ENCODE measurements around the gene SLC29A3.
"Not testable (repeated sequence)": the region's sequence is repeated elsewhere in the genome, so short reads cannot be mapped to it uniquely, and the experiment has no call there.

SLC29A3 gene

DNA sequence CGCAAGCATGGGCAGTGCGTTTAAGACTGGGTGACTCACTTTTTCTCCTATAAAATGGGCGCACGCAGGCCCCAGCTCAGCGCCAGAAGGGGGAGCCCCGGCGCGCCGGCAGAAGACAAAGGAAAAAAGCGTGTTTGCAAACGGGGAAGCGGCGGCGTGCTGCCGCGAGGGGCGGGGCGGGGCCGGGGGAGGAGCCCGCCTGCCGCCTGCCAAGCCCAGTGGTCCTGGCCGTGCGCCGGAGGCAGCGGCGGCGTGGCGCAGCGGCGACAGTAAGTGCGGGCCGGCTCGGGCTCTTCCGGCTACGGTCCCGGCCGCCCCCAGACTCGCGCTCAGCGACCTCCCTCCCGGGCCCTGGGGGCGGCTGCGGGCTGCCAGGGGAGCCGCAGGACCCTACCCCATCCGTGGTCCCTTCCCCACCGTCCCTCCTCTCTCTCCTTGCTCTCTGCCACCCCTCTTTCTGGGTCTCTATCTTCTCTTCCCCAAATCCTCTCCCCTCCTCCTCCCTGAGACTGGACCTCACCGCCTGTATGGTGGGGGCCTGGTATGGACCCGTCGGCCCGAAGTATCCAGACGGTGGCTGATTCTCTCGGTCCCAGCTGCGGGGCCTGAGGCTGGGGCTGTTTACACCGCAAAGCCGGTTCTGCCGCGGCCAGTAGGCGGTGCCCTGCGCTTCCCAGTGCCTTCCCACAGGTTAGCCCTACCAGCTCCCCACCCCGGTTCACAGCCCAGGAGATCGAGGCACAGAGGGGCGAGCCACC, at the start of gene SLC29A3:
SLC29A3 (plus strand) TSS at position 218 of the 758 bp plus-strand sequence; CDS start at position 269, 51 bp downstream.
- peak; percentile 86 for DNase-seq (ENCODE audit: low spot score)

DNA sequence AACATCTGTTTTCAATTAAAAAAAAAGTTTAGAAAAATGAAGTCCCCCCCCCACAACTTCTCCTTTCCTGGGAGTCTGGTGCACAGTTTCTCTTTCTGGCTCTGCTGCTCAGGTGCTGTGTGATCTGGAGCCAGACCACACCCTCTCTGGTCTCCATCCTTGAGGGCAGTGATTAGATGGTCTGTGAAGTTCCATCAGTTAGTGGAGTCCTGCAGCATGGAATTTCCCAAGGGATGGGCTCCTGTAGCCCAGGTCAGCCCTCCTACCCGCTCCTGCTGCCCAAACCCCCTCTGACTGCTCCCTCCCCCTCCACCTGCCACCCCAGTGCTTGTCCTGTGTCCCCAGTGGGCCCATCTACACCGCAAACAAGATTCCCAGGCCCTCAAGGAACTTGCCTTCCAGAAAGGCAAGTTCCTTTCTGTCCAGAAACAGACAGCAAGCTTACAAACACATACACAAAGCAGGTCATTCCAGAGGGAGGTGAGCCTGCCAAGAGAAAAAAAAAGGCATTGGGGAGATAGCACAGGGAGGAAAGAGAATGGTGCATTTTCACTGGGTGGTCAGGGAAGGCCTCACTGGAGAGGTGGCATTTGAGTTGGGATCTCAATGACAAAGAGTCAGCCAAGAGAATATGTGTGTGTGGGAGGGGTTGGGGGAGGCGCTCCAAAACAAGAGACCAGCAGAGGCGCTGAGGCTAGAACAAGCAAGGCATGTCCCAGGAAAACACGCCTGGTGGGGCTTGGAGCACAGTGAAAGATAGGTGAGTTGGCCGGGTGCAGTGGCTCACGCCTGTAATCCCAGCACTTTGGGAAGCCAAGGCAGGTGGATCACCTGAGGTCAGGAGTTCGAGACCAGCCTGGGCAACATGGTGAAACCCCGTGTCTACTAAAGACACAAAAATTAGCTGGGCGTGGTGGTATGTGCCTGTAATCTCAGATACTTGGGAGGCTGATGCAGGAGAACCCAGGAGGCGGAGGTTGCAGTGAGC, 49.5 kb upstream of the SLC29A3 start:
- DNase-seq (ENCODE audit: low spot score): no peak

DNA sequence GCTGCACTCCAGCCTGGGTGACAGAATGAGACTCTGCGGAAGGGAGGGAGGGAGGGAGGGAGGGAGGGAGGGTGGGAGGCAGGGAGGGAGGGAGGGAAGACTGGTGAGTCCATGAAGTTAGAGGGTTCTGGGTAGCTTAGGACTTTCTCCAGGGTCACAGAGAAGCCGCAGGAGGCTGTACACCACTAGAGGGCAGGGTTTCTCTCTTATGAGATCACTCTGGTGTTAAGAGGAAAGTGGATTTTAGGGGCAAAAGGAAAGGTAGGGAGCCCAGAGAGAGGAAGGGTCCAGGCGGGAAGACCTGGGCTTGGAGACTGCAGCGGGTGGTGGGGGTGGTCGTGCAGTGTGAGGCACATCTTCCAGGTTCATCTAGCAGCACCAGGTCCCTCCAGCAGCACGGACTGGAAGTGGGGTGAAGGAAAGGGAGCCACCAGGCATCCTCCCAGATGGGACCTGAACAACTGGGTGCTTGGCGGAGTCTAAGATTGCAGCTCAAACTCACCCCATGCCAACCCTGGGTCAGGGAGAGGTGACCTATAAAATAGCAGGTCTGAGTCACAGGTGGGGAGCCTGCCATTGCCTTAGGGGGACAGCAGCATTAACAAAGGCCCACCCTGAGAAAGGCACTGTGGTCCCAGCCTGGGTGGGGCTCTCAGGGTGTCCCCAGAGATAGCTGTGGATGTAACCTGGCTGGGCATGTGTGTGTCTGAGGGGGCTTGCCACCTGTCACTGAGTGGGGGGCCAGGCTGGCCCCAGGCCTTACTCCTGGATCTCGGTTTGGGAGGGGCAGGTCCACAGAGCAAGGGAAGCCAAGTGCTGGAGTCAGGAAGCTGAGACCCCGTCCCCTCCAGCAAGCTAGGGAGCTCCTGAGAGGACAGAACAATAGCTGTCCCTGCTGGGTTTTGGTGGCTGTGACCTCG, 48.5 kb upstream of the SLC29A3 start:
- peak; percentile 78 for DNase-seq (ENCODE audit: low spot score)

DNA sequence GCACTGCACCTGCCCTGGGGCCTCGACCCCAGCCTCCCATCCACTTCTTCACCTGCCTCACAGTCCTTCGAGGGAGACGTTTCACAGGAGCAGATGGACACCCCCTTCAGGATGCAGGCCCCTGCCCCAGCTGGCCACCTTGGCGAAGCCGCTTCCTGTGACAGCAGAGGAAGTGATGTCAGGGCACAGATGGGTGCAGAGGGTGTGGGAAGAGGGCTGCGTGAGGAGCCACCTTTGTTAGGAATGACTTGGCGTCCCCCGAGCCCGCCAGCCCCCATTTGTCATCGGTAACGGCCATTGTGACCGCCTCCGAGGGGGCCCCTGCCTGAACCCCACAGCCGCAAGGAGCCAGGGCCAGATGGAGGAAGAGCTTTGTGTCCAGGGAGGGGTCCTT, 47.4 kb upstream of the SLC29A3 start:
- peak; percentile 90 for DNase-seq (ENCODE audit: low spot score)

DNA sequence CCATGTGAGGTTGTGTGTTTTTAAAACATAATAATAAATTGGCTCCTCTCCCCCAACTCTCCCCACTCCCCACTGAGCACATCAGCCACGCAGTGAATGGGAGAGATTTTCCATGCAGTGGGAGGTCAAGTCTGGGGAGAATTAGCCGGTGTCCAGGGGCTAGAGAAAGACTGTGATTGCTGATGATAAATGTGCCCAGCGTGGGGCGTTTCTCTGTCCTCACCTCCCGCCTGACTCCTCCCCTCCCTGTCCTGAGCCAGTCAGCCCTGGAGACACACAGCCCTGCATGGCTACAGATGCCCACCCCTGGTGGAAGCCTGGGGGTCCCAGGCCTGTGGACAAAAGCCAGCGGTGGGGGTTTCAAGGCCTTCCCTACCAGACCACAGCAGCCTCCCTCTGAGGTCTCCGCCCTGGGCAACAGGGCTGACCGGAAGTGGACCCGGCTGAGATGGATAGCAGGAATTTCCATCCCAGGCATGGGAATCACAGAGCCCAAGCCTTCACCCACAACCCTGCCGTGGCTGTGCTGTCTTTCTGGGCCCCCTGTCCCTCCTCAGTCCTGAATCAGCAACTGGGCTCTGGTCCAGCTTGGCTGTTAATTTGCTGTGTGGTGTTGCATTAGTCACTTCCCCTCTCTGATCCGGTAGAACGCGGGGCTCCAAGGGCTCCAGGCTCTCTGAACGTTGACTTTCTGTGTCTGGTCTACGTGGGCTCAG, 46.8 kb upstream of the SLC29A3 start:
- peak; percentile 94 for DNase-seq (ENCODE audit: low spot score)

DNA sequence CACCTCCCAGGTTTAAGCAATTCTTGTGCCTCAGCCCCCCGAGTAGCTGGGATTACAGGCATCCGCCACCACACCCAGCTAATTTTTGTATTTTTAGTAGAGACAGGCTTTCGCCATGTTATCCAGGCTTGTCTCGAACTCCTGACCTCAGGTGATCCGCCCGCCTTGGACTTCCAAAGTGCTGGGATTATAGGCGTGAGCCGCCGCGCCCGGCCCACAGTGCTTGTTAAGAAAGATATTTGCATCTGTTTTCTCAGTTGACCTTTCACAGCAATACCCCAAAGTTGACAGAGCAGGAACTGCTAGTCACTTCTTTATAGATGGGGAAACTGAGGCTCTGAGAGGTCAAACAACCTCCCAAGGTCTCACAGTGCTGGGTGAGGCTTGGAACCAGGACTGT, 46.1 kb upstream of the SLC29A3 start:
- not testable (repeated sequence) for DNase-seq (ENCODE audit: low spot score)

DNA sequence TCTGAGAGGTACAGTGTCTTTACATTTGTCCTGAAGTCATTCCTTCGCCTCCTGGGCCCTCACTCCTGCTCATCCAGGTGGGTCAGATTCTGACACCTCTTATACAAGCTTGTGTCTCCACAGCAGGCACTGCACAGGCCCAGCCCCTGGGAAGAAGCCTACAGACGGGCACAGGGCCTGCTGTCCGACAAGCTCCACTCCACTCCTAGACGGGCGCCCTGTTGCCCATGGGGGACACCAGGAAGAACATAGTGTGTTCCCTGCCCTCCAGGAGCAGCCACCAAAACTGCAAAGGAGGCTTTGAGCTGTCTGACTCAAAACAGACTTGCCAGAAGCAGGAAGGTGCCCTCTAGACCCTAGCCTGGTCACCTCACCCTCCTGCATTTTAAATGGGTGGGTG, 45.6 kb upstream of the SLC29A3 start:
- DNase-seq (ENCODE audit: low spot score): no peak

DNA sequence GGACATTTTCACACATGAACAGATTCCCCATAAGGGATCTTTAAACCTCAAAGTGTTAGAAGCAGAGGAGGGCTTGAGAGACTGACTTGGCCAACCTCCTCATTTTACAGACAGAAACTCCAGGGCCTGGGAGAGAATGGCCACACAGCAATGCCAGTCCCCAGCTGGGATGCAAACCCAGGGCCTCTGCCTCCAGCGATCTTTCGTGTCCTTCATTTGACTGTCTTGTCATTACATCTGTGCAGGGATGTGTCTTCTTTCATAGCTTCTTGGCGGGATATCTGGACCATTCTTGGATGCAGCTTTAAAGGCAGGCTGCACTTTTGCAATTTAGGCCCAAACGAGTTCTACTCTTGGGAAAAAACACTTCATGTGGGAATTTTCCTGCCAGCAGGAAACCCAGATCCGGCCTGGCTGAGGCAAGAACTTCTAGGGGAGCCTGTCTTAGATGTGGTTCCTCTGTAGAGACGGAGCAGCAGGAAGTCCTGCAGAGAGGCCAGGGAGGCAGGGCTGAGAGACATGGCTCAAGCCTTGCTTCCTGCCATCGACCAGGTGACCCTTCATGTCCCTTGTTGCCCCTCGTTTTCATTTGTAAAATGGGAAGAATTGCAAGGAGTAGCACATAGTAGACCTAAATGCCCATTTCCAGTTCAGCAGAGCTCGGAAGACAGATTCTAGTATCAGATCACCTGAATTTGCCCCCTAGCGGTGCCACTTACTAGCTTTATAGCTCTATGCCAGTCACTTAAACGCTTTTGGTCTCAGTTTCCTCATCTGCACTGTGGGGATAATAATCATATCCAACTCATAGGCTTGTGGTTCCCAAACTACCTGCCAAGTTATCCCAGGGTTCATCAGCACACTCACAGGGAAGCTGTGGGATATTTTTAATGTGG, 43.9 kb upstream of the SLC29A3 start:
- DNase-seq (ENCODE audit: low spot score): peak; percentile 30

DNA sequence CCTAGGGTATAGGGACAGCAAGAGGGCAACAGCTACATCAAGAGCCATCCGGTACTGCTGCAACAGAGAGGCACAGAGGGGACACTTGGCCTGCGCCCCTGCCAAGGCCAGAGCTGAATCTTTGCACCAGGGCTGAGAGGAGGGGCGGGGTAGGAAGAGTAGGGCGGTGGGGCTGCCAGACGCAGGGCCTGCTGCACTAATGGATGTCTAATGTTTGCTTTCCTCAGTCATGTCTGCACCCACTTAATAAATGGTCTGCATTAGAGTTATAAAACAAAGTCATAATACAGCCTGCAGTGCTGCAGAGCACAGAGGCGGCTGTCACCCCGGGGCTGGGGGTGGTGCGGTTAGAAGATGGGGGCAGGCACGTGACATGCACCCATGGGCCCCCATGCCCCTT, 42.2 kb upstream of the SLC29A3 start:
- DNase-seq (ENCODE audit: low spot score): no peak

DNA sequence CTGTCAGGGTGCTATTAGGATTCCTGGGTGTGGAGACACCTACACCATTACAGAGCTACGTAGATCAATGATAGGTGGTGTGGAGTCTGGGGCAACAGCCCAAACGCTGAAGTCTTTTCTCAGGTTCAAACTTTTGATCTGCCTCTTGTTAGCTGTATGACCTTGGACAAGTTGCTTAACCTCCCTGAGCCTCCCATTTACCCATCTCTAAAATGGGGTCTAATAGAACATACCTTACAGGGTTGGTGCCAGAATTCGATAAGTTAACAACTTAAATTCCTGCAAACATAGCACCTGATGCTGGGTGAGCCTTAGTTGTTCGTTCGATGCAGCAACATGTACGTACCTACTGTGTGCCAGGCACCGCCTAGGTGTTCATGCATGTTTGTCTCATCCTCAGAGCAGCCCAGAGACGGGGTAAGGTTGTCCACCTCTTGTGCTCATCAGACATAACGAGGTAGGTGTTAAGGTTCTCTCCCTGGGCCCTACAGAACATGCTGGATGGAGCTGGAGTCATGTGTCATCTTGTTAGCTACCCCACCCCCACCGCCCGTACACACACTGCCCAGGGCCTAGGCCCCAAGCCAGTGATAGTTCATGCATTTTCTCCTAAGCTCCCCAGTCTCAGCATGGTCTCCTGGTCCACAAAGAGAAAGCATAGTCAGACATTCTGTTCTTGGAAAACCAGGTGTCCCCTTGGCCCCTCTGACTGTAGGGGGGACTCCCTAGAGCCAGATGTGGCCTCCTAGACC, 41.0 kb upstream of the SLC29A3 start:
- DNase-seq (ENCODE audit: low spot score): no peak

DNA sequence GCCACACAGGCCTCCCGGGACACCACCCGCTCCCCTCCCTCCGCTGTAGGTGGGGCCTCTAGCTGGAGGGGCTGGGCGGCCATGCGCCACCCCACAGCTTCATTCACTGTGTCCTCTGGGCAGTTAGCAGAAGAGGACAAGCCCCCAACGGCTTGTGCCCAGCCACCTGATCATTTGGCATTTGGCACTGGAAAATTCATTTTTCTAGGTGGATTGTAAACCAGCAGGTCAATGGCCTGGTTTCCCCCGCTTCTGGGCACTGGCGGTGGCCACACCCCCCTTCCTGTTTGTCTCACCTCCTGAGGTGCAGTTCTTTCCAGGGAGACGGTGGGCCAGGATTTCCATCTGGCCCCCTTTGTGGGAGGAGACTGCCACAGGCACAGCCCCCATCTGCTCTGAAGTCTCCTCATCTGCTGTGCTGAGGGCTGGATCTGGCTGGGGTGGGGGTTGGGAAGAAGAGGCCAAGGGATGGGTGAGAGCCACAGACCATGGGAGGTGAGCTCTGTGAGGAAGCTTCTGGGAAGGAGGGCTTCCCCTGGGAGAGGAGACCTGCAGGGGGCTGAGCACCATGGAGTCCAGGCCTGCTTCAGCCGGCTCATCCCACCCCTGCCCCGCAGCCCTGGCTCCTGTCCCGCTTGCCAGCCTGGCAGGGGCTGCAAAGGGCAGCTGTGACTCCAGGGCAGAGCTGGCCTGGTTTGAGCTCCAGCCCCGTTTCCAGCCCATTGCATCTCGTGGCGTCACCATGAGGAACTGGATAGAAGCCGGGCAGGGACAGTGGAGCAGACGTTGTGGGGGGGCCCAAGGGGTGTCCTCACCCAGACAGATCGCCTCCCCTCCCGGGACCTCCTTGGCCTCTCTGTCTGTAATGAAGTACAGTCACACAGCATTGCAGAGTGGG, 40.1 kb upstream of the SLC29A3 start:
- no peak for DNase-seq (ENCODE audit: low spot score)

DNA sequence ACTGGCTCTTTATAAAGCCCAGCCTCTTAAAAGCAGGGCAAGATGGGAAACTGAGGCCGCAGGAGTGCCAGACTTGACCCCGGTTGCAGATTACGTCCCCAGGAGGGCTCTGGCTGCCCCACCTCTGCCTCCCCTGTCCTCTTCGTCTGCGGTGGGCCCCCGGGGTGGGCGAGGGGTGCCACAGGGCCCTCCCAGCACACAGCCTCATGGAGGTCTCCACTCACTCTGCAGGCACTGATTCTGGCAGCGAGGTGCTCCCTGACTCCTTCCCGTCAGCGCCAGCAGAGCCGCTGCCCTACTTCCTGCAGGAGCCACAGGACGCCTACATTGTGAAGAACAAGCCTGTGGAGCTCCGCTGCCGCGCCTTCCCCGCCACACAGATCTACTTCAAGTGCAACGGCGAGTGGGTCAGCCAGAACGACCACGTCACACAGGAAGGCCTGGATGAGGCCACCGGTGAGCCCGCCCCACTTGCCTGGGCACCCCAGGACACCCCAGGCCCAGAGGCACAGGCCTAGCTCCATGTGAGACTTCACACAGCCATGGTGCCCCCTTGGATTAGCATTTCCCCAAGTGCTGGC, 39.4 kb upstream of the SLC29A3 start:
- DNase-seq (ENCODE audit: low spot score): no peak

DNA sequence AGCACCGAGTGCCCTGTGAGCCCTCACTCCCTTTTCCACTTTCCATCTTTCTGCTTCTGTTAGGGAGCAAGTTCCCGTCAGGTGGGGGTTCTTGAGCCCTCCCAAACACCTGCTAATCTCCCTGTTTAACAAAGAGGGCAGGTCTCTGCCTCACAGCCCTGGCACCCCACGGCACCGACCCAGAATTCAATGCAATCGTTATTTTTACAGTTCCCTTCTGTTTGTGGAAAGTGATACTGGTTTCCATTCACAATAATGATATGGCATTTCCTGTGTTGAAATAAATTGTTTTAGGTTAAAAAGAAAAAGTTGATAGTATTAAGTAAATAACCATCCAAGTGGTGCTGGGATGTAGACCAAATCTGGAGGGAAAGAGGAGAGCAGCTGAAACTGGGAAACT, 38.8 kb upstream of the SLC29A3 start:
- DNase-seq (ENCODE audit: low spot score): no peak

DNA sequence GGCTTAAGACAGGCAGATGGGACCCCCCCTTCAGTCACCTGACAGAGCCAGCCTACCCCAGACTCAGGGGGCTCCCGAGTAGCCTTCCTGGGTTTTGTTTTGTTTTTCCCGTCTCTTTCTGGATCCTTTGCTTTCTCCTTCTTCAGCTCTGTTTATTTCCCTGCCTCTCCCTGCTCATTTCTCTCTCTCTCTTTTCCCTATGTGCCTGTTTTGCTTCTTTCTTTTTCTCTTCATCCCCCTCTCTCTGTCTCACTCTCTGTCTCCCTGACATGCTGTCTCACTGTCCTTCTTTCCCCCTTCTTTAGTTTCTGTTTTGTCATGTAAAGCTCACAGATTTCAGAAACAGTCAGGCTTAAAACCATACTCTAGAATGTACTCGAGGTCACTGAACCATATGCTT, 38.2 kb upstream of the SLC29A3 start:
- no peak for DNase-seq (ENCODE audit: low spot score)

DNA sequence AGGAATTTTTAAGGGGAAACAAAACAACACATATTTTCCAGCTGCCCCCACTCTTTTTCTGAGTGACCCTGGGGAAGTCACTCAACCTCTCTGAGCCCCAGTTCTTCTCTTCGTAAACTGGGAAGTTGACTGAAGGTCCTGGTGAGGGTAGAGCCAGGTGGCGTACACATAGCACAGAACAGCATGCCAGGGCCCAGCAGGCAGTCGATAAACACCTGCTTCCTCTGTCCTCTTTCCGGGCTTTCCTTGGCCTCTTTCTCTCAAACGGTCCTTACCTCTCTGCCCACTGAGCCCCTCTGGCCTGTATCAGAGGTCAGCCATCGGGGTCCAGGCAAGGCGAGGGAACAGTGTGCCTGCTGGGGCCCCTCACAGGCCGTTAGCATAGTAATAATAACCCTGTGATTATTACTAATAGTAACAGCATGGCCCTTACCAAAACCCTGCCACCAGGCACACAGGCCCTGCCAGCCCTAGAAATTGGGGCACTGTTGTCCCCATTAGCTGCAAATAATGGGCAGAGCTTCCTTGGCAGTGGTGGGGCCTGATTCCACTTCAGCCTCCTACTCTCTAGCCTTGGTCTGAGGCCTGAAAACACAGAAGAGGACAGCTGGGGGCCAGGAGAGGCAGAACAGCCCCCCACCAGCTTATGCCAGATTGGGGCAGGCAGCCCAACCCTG, 37.3 kb upstream of the SLC29A3 start:
- DNase-seq (ENCODE audit: low spot score): no peak

DNA sequence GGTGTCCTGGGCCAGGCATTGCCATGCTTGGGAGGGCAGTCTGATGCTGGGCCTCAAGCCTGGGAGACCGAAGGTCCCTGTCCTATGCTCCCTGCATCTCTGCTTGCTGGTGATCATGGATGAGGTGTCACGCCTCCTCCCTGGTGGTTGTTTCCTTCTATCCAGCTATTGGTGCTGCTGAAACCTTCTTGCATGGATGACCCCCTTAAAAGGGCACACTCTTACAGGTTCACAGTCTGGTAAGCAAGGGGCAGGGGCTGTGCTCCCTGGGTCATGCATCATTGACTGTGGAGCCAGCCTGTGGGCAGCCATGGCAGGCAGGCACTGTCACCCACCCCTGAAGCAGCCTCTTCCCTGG, 36.8 kb upstream of the SLC29A3 start:
- no peak for DNase-seq (ENCODE audit: low spot score)

DNA sequence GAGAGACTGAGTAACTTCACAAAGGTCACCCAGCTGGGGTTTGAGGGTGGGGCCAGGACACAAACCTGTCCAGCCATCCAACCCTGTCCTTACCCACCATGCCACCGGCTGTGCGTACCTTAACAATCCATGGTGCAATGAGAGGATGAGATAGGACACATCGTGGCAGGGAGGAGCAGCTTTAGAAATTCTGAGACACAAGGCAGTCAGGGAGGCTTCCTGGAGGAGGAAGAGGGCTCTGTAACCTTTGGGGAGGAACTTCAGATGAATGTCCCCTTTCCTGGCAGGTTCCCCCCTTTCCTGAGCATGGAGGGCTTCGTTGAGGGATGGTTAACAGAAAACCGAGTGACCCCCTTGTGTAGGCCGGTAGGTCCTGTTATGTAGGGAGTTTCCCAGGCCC, 35.6 kb upstream of the SLC29A3 start:
- no peak for DNase-seq (ENCODE audit: low spot score)

DNA sequence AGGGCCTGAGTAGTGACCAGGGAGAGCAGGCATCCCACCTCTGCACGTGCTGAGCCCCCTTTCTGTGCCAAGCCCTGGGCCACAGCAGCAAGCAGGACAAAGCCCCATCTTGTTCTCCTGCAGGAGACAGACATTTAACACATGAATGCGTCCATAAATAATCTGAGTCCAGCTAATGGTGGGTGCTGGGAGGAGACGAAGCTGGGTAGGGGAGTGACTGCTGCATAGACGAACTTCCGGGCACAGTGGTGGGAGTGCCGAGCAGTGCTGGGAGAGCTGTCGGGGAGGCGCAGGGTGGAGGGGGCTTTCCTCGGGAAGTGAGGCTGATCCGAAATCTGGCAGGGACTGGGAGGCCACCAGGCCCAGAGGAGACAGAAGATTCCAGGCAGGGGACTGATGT, 35.2 kb upstream of the SLC29A3 start:
- no peak for DNase-seq (ENCODE audit: low spot score)
